Lung (tissue), 12 donors: ENCODE data around the gene GUCY1A1. TPM values are rescaled to one million over a fixed set of nuclear protein-coding genes. Genes with fewer than 3 reads are reported as not detected.

ENCODE experiments used
- ATAC-seq: fragments of 200-7000 bp; cut with Tn5 transposase; one replicate; pipeline ENCODE4 v1.9.1; 2020; ENCODE audit warnings: moderate number of reproducible peaks; ENCODE audit not compliant: insufficient read depth, low FRiP score
- DNase-seq, 3 donors: peaks; one replicate each; pipeline ENCODE4 v3.0.0-alpha.2; 2013 to 2017
- H3K27ac ChIP-seq, 2 donors: one replicate each; pipeline ENCODE4 v1.5.1; 2013; ENCODE audit warnings: mild to moderate bottlenecking in 2 of 2, moderate library complexity in 2 of 2, control low read depth in 1 of 2, inconsistent platforms in 1 of 2, low read depth in 1 of 2, low read length in 1 of 2
- H3K27me3 ChIP-seq, 3 donors: one replicate each; pipeline ENCODE4 v1.5.1; 2013; ENCODE audit warnings: low read length in 2 of 3; ENCODE audit not compliant: control insufficient read depth in 3 of 3, insufficient read depth in 3 of 3
- H3K36me3 ChIP-seq, 4 donors: one replicate each; pipeline ENCODE4 v1.5.1; 2013; ENCODE audit warnings: low read length in 4 of 4, mild to moderate bottlenecking in 1 of 4, moderate library complexity in 1 of 4; ENCODE audit not compliant: control insufficient read depth in 4 of 4, insufficient read depth in 4 of 4
- H3K4me1 ChIP-seq, 5 donors: one replicate each; pipeline ENCODE4 v1.5.1; 2013; ENCODE audit warnings: low read length in 5 of 5, mild to moderate bottlenecking in 2 of 5, moderate library complexity in 1 of 5; ENCODE audit not compliant: control insufficient read depth in 5 of 5, insufficient read depth in 5 of 5
- H3K4me3 ChIP-seq: one replicate; pipeline ENCODE4 v1.5.1; 2013; ENCODE audit warnings: mild to moderate bottlenecking, control low read depth, moderate library complexity
- H3K9ac ChIP-seq, 2 donors: one replicate each; pipeline ENCODE4 v1.5.1; 2013; ENCODE audit warnings: low read length in 2 of 2, control low read depth in 1 of 2; ENCODE audit not compliant: insufficient read depth in 1 of 2
- H3K9me3 ChIP-seq, 4 donors: one replicate each; pipeline ENCODE4 v1.5.1; 2013; ENCODE audit warnings: low read length in 3 of 4, mild to moderate bottlenecking in 1 of 4, moderate library complexity in 1 of 4; ENCODE audit not compliant: control insufficient read depth in 4 of 4, insufficient read depth in 3 of 4
- WGBS, 2 donors: extraction: QIAGEN DNeasy Blood & Tissue Kit; methylation state at CpG; one replicate each; pipeline ENCODE4 v1.1.7; 2013; 5-methylcytosine and 5-hydroxymethylcytosine counted together
- polyA plus RNA-seq, 2 donors: library from polyadenylated mRNA; stranded (reverse); fragments of 200-250 nt; gene quantifications; one replicate each; pipeline ENCODE4 v1.2.1, GENCODE V29; 2013
- total RNA-seq, 2 donors: library from RNA; depleted of rRNA in 1 of 2; stranded (reverse); fragments of >200 nt in 1 of 2; gene quantifications; one replicate each; pipeline ENCODE4 v1.2.1, GENCODE V29; 2014 to 2021
- TF ChIP-seq, protein P1 (sequence below): IDR thresholded peaks from 2 replicates; pipeline ENCODE4 v1.5.1; 2012; ENCODE audit warnings: mild to moderate bottlenecking; ENCODE audit errors: control extremely low read depth, extremely low read depth
- donor health status: control.
- donor health status: control.
- donor health status: Bipolar disorder and iron deficiency.
- donor health status: healthy.
- donor health status: DM: yes; HTN: yes; CAD: no.

Gene GUCY1A1
- total and polyA plus RNA-seq, 4 donors = 8.0 to 115 (median 28.5) TPM

- Histone ChIP-seq H3K4me3 (no peak overlapping the region), H3K27ac (peak overlapping the region; percentile 71 to 77), H3K27me3 (no peaks in the 10 kb centered on the region), H3K9me3 (no peaks in the 10 kb centered on the region), H3K4me1 (peaks cover 3 to 69% (median 14%) of the 10 kb centered on the region in 5 donors), H3K9ac (peak overlapping the region in 1 of 2 donors; percentile 67), H3K36me3 (peaks cover 0 to 22% (median 3%) of the 10 kb centered on the region in 4 donors)
- TF ChIP-seq, protein P1, sequence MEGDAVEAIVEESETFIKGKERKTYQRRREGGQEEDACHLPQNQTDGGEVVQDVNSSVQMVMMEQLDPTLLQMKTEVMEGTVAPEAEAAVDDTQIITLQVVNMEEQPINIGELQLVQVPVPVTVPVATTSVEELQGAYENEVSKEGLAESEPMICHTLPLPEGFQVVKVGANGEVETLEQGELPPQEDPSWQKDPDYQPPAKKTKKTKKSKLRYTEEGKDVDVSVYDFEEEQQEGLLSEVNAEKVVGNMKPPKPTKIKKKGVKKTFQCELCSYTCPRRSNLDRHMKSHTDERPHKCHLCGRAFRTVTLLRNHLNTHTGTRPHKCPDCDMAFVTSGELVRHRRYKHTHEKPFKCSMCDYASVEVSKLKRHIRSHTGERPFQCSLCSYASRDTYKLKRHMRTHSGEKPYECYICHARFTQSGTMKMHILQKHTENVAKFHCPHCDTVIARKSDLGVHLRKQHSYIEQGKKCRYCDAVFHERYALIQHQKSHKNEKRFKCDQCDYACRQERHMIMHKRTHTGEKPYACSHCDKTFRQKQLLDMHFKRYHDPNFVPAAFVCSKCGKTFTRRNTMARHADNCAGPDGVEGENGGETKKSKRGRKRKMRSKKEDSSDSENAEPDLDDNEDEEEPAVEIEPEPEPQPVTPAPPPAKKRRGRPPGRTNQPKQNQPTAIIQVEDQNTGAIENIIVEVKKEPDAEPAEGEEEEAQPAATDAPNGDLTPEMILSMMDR = no peak
- peak; percentile 44 for ATAC-seq
- 1 to 5% methylated on average over 2 of the region's 2 CpGs for WGBS, 2 donors
- peak in 2 of 3 donors; percentile 57 to 75 for DNase-seq
These were observed 9.2 kb downstream of the GUCY1A1 start for GRCh38 chr4:155675709-155676429.

DNA sequence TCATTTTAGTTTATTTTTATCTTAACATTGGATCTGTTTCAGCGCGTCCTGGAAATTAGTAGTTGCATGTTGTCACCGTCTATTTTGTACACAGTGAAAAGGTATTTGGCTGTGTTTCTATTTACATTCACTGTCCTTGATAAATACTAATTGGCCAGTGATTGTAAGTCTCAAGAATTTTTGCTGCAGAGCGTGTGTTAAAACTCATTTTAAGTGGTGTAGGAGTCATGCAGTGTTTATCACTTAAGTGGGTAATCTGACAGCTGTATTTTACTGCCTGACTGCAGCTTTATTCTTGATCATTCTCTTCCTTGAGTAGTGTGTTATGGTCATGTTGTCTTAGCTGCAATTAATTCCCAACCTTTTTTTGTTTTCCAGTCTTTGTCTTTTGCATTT lies 9.8 kb downstream of the GUCY1A1 start:
- DNase-seq (no peak), ATAC-seq (no peak)
- H3K4me1 ChIP-seq = peaks cover 3 to 71% (median 14%) of the 10 kb centered on the region in 5 donors
- H3K9me3 ChIP-seq = no peaks in the 10 kb centered on the region
- no peaks in the 10 kb centered on the region for H3K27me3 ChIP-seq
- H3K9ac ChIP-seq = peak overlapping the region in 1 of 2 donors; percentile 53
- no peak overlapping the region for H3K4me3 ChIP-seq
- WGBS, 2 donors = 4 to 15% methylated on average over 4 of the region's 4 CpGs
- peaks cover 0 to 17% (median 2%) of the 10 kb centered on the region in 4 donors for H3K36me3 ChIP-seq
- H3K27ac ChIP-seq = peak overlapping the region in 1 of 2 donors; percentile 77
- TF ChIP-seq, protein P1 = no peak

GRCh38 chr4:155678011-155678410 lies 11.4 kb downstream of the GUCY1A1 start:
- Histone ChIP-seq H3K36me3 (peaks cover 0 to 15% (median 3%) of the 10 kb centered on the region in 4 donors), H3K4me3 (no peak overlapping the region), H3K27me3 (no peaks in the 10 kb centered on the region), H3K9ac (no peak overlapping the region), H3K4me1 (peaks cover 3 to 66% (median 18%) of the 10 kb centered on the region in 5 donors), H3K27ac (no peak overlapping the region), H3K9me3 (no peaks in the 10 kb centered on the region)
- TF ChIP-seq, protein P1 = no peak
- 92 to 97% methylated on average over 2 of the region's 2 CpGs for WGBS, 2 donors
- DNase-seq (no peak), ATAC-seq (no peak)
